Measurements from ENCODE around the gene RPTOR.
"Not testable (repeated sequence)": the region's sequence is repeated elsewhere in the genome, so short reads cannot be mapped to it uniquely, and the experiment has no call there.

The RPTOR gene

GRCh38 chr17:80621335-80621996 lies 76.8 kb downstream of the RPTOR start:
- no peak for DNase-seq (ENCODE audit: low read depth)
- H3K4me3 ChIP-seq (ENCODE audit: low read depth, low read length): no peak overlapping the region
- no peak for TF ChIP-seq CTCF (IDR thresholded peaks at IDR 0.05; ENCODE audit: insufficient read depth, low read depth, low read length, missing control alignments)

- no peak overlapping the region for H3K4me3 ChIP-seq (ENCODE audit: low read depth, low read length)
- DNase-seq (ENCODE audit: low read depth): no peak
- no peak for TF ChIP-seq CTCF (IDR thresholded peaks at IDR 0.05; ENCODE audit: insufficient read depth, low read depth, low read length, missing control alignments)
Observed at GRCh38 chr17:80621997-80622357, 77.3 kb downstream of the RPTOR start.

- no peak overlapping the region for H3K4me3 ChIP-seq (ENCODE audit: low read depth, low read length)
- no peak for DNase-seq (ENCODE audit: low read depth)
- no peak for TF ChIP-seq CTCF (IDR thresholded peaks at IDR 0.05; ENCODE audit: insufficient read depth, low read depth, low read length, missing control alignments)
Observed at GRCh38 chr17:80624864-80625263, 80.2 kb downstream of the RPTOR start.

DNA sequence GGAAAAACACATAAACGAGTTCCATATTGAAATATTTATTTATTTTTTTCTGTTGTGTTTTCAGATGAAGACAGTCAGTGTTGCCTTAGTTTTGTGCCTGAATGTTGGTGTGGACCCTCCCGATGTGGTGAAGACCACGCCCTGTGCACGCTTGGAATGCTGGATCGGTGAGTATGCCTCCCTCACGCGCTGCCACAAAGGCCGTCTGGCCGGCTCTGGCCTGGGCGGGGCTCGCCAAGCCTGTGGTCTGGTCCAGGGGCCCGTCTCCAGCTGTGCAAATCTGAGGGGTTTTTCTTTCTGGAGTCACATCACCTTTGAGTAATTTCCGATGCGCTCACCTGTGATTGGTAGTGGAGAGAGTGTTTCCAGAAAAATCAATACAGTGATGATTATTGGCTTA lies 81.0 kb downstream of the RPTOR start:
- TF ChIP-seq CTCF (IDR thresholded peaks at IDR 0.05; ENCODE audit: insufficient read depth, low read depth, low read length, missing control alignments): no peak
- DNase-seq (ENCODE audit: low read depth): no peak
- no peak overlapping the region for H3K4me3 ChIP-seq (ENCODE audit: low read depth, low read length)

DNA sequence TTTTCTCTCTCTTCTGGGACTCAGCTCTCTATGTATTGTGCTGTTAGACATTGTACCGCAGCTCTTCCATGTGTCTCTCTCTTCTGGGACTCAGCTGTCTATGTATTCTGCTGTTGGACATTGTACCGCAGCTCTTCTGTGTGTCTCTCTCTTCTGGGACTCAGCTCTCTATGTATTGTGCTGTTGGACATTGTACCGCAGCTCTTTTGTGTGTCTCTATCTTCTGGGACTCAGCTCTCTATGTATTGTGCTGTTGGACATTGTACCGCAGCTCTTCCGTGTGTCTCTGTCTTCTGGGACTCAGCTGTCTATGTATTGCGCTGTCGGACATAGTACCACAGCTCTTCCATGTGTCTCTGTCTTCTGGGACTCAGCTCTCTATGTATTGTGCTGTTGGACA lies 84.2 kb downstream of the RPTOR start:
- not testable (repeated sequence) for H3K4me3 ChIP-seq (ENCODE audit: low read depth, low read length); DNase-seq (ENCODE audit: low read depth)

DNA sequence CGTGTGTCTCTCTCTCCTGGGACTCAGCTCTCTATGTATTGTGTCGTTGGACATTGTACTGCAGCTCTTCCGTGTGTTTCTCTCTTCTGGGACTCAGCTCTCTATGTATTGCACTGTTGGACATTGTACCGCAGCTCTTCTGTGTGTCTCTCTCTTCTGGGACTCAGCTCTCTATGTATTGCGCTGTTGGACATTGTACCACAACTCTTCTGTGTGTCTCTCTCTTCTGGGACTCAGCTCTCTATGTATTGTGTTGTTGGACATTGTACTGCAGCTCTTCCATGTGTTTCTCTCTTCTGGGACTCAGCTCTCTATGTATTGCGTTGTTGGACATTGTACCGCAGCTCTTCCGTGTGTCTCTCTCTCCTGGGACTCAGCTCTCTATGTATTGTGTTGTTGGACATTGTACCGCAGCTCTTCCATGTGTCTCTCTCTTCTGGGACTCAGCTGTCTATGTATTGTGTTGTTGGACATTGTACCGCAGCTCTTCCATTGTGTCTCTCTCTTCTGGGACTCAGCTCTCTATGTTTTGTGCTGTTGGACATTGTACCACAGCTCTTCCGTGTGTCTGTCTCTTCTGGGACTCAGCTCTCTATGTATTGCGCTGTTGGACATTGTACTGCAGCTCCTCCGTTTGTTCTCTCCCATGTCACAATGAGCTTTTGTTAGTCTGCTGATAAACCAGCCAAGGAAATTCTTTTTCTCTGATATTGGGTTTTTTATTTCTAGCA lies 84.8 kb downstream of the RPTOR start:
- no peak for DNase-seq (ENCODE audit: low read depth)
- no peak for TF ChIP-seq CTCF (IDR thresholded peaks at IDR 0.05; ENCODE audit: insufficient read depth, low read depth, low read length, missing control alignments)
- no peak overlapping the region for H3K4me3 ChIP-seq (ENCODE audit: low read depth, low read length)

DNA sequence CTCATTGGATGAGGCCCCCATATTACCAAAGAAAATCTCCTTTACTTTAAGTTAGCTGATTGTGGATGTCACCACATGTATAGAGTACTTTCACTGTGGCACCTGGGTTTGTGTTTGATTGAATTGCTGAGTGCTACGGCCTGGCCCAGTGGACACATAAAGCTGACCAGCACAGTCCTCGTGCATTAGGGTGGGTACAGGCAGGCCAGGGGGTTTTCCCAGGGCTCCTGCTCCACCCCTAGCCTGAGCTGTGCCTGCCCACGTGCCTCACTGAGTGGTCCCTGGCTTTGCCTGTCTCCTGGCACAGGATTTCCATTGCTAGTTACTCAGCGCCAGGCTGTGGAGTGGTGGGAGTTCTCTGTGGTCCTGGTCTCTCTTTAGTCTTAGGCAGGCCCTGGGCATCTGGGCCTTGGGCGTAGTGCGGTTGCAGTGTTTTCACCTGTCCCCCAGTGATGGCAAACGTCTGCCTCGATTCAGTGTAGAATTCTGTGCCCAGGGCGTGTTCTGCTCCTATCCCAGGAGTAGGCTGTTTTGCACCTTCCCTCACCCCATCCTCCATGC lies 86.0 kb downstream of the RPTOR start:
- H3K4me3 ChIP-seq (ENCODE audit: low read depth, low read length): no peak overlapping the region
- DNase-seq (ENCODE audit: low read depth): no peak
- no peak for TF ChIP-seq CTCF (IDR thresholded peaks at IDR 0.05; ENCODE audit: insufficient read depth, low read depth, low read length, missing control alignments)
